HUES64 (cell line): ENCODE data around the gene KDELR3.

ENCODE experiments used
- H3K27ac ChIP-seq: 2 replicates; pipeline ENCODE4 v1.7.0; 2013; ENCODE audit warnings: low read depth, low read length, inconsistent platforms
- H3K27me3 ChIP-seq: 2 replicates; pipeline ENCODE4 v1.6.1; 2013; ENCODE audit warnings: mild to moderate bottlenecking, low read length; ENCODE audit not compliant: insufficient read depth
- H3K36me3 ChIP-seq: 2 replicates; pipeline ENCODE4 v1.6.1; 2013; ENCODE audit warnings: mild to moderate bottlenecking, low read length; ENCODE audit not compliant: insufficient read depth
- H3K4me1 ChIP-seq: 2 replicates; pipeline ENCODE4 v1.6.1; 2013; ENCODE audit warnings: mild to moderate bottlenecking, low read length, moderate library complexity; ENCODE audit not compliant: insufficient read depth
- H3K4me3 ChIP-seq: 2 replicates; pipeline ENCODE4 v1.5.1; 2013; ENCODE audit warnings: mild to moderate bottlenecking, low read length, moderate library complexity
- H3K9ac ChIP-seq: 2 replicates; pipeline ENCODE4 v1.6.1; 2013; ENCODE audit warnings: mild to moderate bottlenecking, low read depth, low read length
- H3K9me3 ChIP-seq: 2 replicates; pipeline ENCODE4 v1.6.1; 2013; ENCODE audit warnings: low read depth, low read length; ENCODE audit not compliant: insufficient read depth
- WGBS: fragments of 150-250, 120-280 bp; methylation state at CpG from one replicate; pipeline ENCODE4 v1.1.7; 2013; ENCODE audit warnings: missing lambda C conversion rate; 5-methylcytosine and 5-hydroxymethylcytosine counted together

The KDELR3 gene

DNA sequence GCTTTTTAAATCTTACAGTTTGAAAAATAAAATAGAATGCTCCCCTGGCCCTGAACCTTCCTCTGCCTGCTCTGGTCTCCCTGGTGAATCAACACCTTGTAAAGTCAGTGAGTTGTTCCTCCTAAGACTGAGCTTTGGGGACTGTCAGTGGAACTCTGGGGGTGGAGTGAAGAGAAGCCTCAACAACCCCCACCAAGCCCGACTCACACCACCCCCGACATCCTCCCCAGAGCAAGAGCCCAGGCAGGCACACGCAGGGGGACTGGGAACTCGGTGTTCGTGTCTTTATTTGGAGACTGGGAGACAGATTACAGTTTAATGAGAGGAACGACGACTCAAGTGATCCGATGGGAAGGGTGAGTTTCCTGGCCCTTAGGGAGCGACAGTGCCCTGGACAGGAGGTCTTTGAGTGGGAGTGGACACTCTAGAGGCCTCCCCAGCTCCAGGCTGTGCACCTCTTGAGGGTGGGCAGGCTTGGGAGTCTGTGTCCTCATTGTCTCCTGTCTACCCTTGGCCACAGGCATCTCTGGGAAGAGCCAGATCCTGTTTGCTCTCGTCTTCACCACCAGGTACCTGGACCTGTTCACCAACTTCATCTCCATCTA is 6.2 kb downstream of the KDELR3 start:
- Histone ChIP-seq H3K4me1 (no peaks in the 10 kb centered on the region), H3K9me3 (no peaks in the 10 kb centered on the region), H3K27ac (no peak overlapping the region), H3K36me3 (0 out of 2 replicates have a peak, but pooled peaks cover under 1% of the 10 kb centered on the region), H3K27me3 (no peaks in the 10 kb centered on the region), H3K4me3 (no peak overlapping the region), H3K9ac (no peak overlapping the region)
- 84% methylated on average over 9 of the region's 10 CpGs for WGBS

DNA sequence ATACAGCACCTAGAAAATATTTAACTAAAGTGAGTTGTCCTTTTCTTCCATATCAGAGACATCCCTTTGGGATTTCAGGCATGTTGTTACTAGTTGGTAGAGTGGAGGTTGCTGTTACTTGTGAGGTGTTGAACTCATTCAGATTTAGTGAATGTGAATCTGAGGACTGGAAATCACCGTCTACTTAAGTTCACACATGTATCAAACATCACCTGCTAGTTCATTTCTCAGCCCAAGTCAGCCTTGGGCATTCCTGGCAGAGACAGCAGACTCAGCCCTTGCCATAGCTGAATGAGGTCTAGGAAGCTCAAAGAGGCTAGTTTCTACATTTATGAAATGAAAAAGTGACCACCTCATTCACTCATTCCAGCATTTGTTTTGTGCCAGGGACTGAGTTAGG is 9.7 kb downstream of the KDELR3 start:
- WGBS, result 100% methylated on average over 1 of the region's 1 CpG
- Histone ChIP-seq H3K27ac (0 out of 2 replicates have a peak overlapping the region, but pooled peaks have one; percentile 6), H3K4me3 (no peak overlapping the region), H3K9ac (no peak overlapping the region), H3K27me3 (no peaks in the 10 kb centered on the region), H3K4me1 (no peaks in the 10 kb centered on the region), H3K9me3 (no peaks in the 10 kb centered on the region), H3K36me3 (peaks cover 30% of the 10 kb centered on the region)

DNA sequence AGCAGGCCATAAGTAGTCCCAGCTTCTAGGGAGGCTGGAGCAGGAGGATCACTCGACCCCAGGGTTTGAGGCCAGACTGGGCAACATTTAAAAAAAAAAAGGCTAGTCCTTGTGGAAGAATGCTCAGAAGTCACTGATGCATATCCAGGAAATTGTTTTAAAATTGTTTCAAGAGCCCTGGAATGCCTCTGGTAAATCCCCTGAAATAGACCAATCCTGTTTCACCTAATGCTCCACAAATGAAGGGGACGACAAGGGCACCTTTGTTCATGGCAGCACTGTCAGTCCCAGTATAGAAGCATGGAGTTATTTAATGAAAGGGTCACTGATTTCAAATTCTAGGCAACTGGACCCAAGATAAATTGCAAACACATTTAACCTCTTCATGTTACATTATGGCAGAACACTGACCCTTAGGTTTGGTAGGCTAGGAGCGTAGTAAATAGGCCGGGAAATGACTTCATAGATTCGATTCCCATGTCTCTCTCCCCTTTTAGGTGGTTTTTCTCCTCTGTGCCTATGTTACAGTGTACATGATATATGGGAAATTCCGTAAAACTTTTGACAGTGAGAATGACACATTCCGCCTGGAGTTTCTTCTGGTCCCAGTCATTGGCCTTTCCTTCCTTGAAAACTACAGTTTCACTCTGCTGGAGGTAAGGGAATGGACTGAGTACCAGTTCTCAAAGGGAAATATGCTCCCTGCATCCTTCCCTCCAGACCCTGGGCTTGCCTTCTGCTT is 11.4 kb downstream of the KDELR3 start:
- H3K27me3 ChIP-seq, result no peaks in the 10 kb centered on the region
- H3K27ac ChIP-seq, result no peak overlapping the region
- H3K9me3 ChIP-seq, result no peaks in the 10 kb centered on the region
- 82% methylated on average over 7 of the region's 7 CpGs for WGBS
- H3K36me3 ChIP-seq, result peaks cover 46% of the 10 kb centered on the region
- no peak overlapping the region for H3K9ac ChIP-seq
- H3K4me1 ChIP-seq, result no peaks in the 10 kb centered on the region
- no peak overlapping the region for H3K4me3 ChIP-seq

DNA sequence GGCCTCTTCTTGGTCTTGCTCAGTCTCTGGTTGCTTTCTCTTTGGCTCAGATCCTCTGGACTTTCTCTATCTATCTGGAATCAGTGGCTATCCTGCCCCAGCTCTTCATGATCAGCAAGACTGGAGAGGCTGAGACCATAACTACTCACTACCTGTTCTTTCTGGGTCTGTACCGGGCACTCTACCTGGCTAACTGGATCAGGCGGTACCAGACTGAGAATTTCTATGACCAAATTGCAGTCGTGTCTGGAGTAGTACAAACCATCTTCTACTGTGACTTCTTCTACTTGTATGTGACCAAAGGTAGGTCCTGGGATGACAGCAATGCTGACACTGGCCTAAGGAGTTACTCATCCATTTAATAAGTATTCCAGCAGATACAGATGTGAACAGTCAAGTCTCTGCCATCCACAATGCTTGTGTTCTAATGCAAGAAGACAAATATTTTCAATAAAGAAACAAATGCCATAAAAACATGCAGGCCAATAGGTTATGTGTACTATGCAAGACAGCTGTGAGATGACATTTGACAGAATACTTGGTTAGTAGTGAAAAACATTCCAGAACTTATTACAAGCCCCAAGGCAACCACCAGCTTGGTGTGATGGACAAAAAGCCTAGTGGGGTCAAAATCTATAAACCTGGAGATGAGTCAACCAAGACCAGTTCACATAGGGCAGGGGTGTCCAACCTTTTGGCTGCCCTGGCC is 13.4 kb downstream of the KDELR3 start:
- no peak overlapping the region for H3K9ac ChIP-seq
- no peaks in the 10 kb centered on the region for H3K27me3 ChIP-seq
- H3K27ac ChIP-seq, result no peak overlapping the region
- no peaks in the 10 kb centered on the region; the same call in 1 of the 2 replicates for H3K4me1 ChIP-seq
- peaks cover 67% of the 10 kb centered on the region for H3K36me3 ChIP-seq
- WGBS, result 89% methylated on average over 3 of the region's 3 CpGs
- H3K9me3 ChIP-seq, result no peaks in the 10 kb centered on the region
- no peak overlapping the region for H3K4me3 ChIP-seq

DNA sequence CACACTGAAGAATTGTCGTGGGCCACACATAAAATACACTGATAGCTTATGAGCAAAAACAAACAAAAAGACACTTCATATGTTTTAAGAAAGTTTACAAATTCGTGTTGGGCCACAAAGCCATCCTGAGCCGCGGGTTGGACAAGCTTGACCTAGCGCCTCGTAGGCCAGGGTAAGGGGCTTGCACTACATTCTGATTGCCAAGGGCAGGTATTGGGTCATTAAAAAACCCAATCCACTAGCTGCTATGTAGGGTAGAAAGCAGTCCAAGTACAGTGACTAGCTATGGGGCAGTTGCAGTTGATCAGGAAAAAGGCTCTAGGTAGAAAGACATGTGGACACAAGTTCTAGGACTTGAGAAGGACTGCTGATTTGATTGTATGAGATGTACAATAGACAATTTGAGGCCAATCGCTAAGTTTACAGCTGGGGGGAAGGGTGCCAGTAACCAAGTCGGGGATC is 14.0 kb downstream of the KDELR3 start:
- H3K9ac ChIP-seq, result no peak overlapping the region
- 95% methylated on average over 8 of the region's 8 CpGs for WGBS
- H3K4me3 ChIP-seq, result no peak overlapping the region
- no peaks in the 10 kb centered on the region; the same call in 1 of the 2 replicates for H3K4me1 ChIP-seq
- H3K27me3 ChIP-seq, result no peaks in the 10 kb centered on the region
- H3K27ac ChIP-seq, result no peak overlapping the region
- H3K9me3 ChIP-seq, result no peaks in the 10 kb centered on the region
- H3K36me3 ChIP-seq, result peaks cover 73% of the 10 kb centered on the region

DNA sequence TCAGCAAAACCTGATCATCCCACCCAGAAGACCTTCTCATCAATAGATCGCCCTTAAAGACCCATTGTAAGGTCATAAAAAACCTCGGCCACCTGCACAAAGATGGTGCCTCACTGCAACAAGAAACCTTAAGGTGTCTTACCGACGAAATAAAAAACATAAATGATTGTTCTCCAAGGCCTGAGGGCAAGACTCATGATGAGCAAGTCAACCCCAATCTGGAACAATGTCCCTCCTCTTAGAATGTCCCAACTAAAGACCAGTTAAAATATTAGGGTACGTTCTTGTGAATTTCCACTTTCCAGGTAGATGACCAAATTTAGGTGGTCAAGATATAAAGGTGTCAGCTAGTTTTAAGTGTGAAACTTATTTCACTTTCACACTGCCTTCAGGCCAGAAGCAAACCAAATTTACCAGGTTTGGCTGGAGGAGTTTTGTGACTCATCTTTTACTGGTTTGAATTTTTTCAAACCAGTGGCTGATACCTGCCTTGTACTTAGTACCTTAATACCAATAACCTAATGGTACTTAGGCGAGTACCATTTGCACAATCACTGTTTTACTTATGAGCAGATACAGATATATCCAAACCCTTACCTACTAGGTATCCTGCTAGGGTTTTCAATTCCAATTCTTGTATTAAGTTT is 14.9 kb downstream of the KDELR3 start:
- WGBS, result 94% methylated on average over 6 of the region's 6 CpGs

DNA sequence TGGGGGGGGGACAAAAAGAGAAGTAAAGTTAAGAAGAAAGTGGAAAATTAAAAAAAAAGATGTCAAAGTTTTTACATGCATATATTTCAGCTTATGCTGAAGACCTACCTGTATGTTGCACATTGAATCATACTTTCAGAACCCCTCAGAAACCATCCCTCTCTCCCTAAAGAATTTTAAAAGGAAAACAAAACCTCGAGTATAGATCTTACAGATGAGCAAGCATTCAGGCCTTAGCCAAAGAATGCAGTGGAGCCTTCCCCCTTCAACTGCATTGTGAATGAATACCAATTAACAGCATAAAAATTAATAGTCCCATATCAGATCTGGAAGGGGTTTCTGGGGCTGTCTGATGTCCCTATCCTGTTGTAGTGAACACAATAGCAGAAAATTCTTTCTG is 16.3 kb downstream of the KDELR3 start:
- Histone ChIP-seq H3K36me3 (peaks cover 92% of the 10 kb centered on the region), H3K4me1 (no peaks in the 10 kb centered on the region; the same call in 1 of the 2 replicates), H3K27ac (no peak overlapping the region), H3K9me3 (no peaks in the 10 kb centered on the region), H3K9ac (no peak overlapping the region), H3K4me3 (no peak overlapping the region), H3K27me3 (no peaks in the 10 kb centered on the region)
- 96% methylated on average over 1 of the region's 1 CpG for WGBS

More for the DNA sequence above, 14.9 kb downstream of the KDELR3 start:
- no peaks in the 10 kb centered on the region for H3K27me3 ChIP-seq
- no peak overlapping the region for H3K4me3 ChIP-seq
- no peak overlapping the region for H3K27ac ChIP-seq
- H3K36me3 ChIP-seq, result peaks cover 80% of the 10 kb centered on the region
- no peaks in the 10 kb centered on the region; the same call in 1 of the 2 replicates for H3K4me1 ChIP-seq
- no peaks in the 10 kb centered on the region for H3K9me3 ChIP-seq
- H3K9ac ChIP-seq, result no peak overlapping the region

DNA sequence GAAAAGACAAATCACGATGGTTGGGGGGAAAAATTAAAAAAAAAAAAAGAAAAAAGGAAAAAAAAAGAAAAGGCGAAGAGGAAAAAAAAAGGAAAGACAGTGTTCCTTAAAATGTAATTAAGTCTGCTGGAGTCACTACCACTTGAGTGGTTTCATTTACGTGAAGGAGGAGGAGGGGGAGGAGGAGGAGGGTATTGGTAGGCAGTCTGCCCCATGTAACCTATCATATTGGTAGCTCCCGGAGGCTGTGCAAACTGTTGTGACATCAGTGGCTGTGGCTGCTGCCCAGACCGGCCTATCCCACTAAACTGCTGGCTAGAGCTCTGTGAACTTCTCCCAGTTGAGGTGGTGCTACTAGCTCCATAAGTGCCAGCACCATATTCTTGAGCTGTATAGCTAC is 17.9 kb downstream of the KDELR3 start:
- Histone ChIP-seq H3K9me3 (no peaks in the 10 kb centered on the region), H3K4me3 (no peak overlapping the region), H3K27ac (no peak overlapping the region), H3K36me3 (peaks cover 98% of the 10 kb centered on the region), H3K27me3 (no peaks in the 10 kb centered on the region), H3K9ac (no peak overlapping the region), H3K4me1 (peaks cover 12% of the 10 kb centered on the region)
- WGBS, result 91% methylated on average over 5 of the region's 5 CpGs

DNA sequence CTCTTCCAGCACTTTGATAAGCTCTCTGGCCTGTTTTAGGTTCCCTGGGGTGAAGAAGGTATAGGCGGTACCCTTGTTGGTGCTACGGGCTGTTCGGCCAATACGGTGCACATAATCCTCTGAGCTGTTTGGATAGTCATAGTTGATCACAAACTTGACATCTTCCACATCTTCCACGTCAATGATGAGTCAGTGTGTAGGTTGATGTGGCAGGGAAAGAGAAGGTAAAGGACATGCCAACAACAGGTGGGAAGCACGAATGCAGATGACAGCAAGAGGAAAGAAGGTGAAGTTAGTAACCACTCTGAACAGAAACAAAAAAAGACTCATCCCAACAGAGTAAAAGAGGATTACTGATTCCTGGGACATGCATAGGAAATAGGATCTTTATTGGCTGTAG is 20.1 kb downstream of the KDELR3 start:
- Histone ChIP-seq H3K4me1 (peaks cover 20% of the 10 kb centered on the region), H3K36me3 (peaks cover 98% of the 10 kb centered on the region), H3K4me3 (no peak overlapping the region), H3K27ac (no peak overlapping the region), H3K27me3 (no peaks in the 10 kb centered on the region), H3K9me3 (no peaks in the 10 kb centered on the region), H3K9ac (no peak overlapping the region)
- 96% methylated on average over 6 of the region's 6 CpGs for WGBS

DNA sequence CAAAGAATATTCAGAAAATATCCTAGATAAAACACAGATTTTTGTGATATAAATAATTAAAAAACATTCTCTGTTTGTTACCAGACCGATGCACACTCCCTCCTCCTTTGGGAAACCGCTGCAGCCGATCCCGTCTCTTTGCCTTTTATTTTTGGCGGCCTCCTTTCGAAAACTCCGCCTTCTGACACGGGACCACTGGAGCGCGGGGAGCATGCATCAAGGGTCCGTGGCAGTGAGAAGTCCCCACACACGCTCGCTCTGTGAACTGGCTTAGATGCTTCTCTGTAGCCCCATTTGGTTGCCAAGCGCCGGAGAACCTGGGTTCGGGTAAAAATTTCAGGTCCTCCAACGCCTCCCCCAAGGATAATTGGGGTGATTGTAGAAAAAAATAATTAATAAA is 21.2 kb downstream of the KDELR3 start:
- Histone ChIP-seq H3K9ac (no peak overlapping the region), H3K27me3 (no peaks in the 10 kb centered on the region), H3K4me3 (no peak overlapping the region), H3K27ac (no peak overlapping the region), H3K9me3 (no peaks in the 10 kb centered on the region), H3K4me1 (peaks cover 23% of the 10 kb centered on the region), H3K36me3 (peaks cover 98% of the 10 kb centered on the region)
- WGBS, result 96% methylated on average over 16 of the region's 17 CpGs
